Activated CD4-positive, alpha-beta T cell treated with anti-CD3 and anti-CD28 coated beads for 36 hours (primary cell): ENCODE measurements around the gene TRIOBP. TPM values are rescaled to one million over a fixed set of nuclear protein-coding genes. Genes with fewer than 3 reads are reported as not detected.
A peak's percentile ranks its signal among the peaks of the same experiment; 100 is the strongest.

Experiments used
- ATAC-seq: fragments of 200-7000 bp; cut with Tn5 transposase; one replicate; pipeline ENCODE4 v1.10.0; 2021; ENCODE audit warnings: mild to moderate bottlenecking, moderate library complexity
- CTCF ChIA-PET: fragments of 350-600 bp; sonication (Branson Sonifier 250); formaldehyde crosslinking; loops from one replicate; lab custom pipeline; 2021; ENCODE audit warnings: antibody characterized with exemption; lab: Charles Lee
- POLR2A ChIA-PET: fragments of 350-600 bp; sonication (Branson Sonifier 250); formaldehyde crosslinking; loops from one replicate; lab custom pipeline; 2021; ENCODE audit warnings: antibody characterized with exemption, inconsistent platforms; lab: Charles Lee
- DNase-seq: peaks from one replicate; pipeline ENCODE4 v3.0.0-alpha.2; 2020
- H3K27ac Mint-ChIP-seq: one replicate; pipeline ENCODE4 v1.8.0; 2021; ENCODE audit warnings: mixed read lengths
- H3K27me3 Mint-ChIP-seq: one replicate; pipeline ENCODE4 v1.8.0; 2021; ENCODE audit warnings: mixed read lengths
- H3K36me3 Mint-ChIP-seq: one replicate; pipeline ENCODE4 v1.8.0; 2021; ENCODE audit warnings: low read depth, mixed read lengths
- H3K4me1 Mint-ChIP-seq: one replicate; pipeline ENCODE4 v1.8.0; 2021; ENCODE audit warnings: mixed read lengths
- H3K4me3 Mint-ChIP-seq: one replicate; pipeline ENCODE4 v1.8.0; 2021; ENCODE audit warnings: mild to moderate bottlenecking, moderate library complexity, mixed read lengths
- H3K9me3 Mint-ChIP-seq: one replicate; pipeline ENCODE4 v1.8.0; 2021; ENCODE audit warnings: low read depth, mixed read lengths
- intact Hi-C, 2 experiments: fragments of 100-400 bp; cut with DNase I in 1 of 2; cut with micrococcal nuclease in 1 of 2; formaldehyde crosslinking; loops; one replicate each; pipeline versions ENCODE4 v1.14.2 to v1.15.1; 2022 to 2024; cut with DNase I, micrococcal nuclease
- total RNA-seq, 2 experiments: library from RNA; stranded (reverse); gene quantifications; one replicate each; pipeline ENCODE4 v1.2.3, GENCODE V29; 2021

The TRIOBP gene
- total RNA-seq, 2 experiments from 2014 or later, result 23.3 to 26.1 TPM

GRCh38 chr22:37808294-37808657, 111.4 kb downstream of the TRIOBP start:
- H3K27ac Mint-ChIP-seq, result no peak overlapping the region
- peaks cover 33% of the 10 kb centered on the region for H3K27me3 Mint-ChIP-seq
- no peak for ATAC-seq
- H3K36me3 Mint-ChIP-seq, result no peaks in the 10 kb centered on the region
- CTCF ChIA-PET, result interaction anchor here (0.6 to 3.4 kb wide), 7 partner anchors 8 to 242 kb away, joined by 3 to 23 read pairs (median 3); partner anchors contain the start of gene MICALL1
- peak overlapping the region; percentile 78 for H3K4me3 Mint-ChIP-seq
- no peak for DNase-seq
- peaks cover 35% of the 10 kb centered on the region for H3K4me1 Mint-ChIP-seq
- POLR2A ChIA-PET, result interaction anchor here (0.8 to 1.6 kb wide), 2 partner anchors 8 to 150 kb away, joined by 3 to 5 read pairs; partner anchors contain the start of gene PDXP
- intact Hi-C loops, result loop anchor here (5.0 to 10.0 kb wide), 3 partner anchors 39 to 563 kb away; partner anchors contain the start of genes EIF3L (in 1 of the 2), RAC2 (in 1 of the 2) and SH3BP1 (in 1 of the 2)
- no peaks in the 10 kb centered on the region for H3K9me3 Mint-ChIP-seq

GRCh38 chr22:37809672-37810333, 113.0 kb downstream of the TRIOBP start:
- Mint-ChIP-seq H3K4me1 (peaks cover 26% of the 10 kb centered on the region), H3K9me3 (no peaks in the 10 kb centered on the region), H3K27me3 (peaks cover 27% of the 10 kb centered on the region), H3K36me3 (no peaks in the 10 kb centered on the region), H3K4me3 (peak overlapping the region; percentile 23), H3K27ac (no peak overlapping the region)
- ATAC-seq, result no peak
- POLR2A ChIA-PET, result interaction anchor here (0.5 to 1.2 kb wide), 2 partner anchors 87 to 186 kb away, joined by 3 read pairs; no protein-coding TSS in a partner anchor
- DNase-seq, result no peak
- CTCF ChIA-PET, result interaction anchor here (0.9 to 3.4 kb wide), 3 partner anchors 8 to 35 kb away, joined by 3 to 23 read pairs (median 4); partner anchors contain the start of gene ANKRD54
- intact Hi-C loops, result loop anchor here (5.0 to 10.0 kb wide), 3 partner anchors 37 to 565 kb away; partner anchors contain the start of genes EIF3L (in 1 of the 2), RAC2 (in 1 of the 2) and SH3BP1 (in 1 of the 2)

DNA sequence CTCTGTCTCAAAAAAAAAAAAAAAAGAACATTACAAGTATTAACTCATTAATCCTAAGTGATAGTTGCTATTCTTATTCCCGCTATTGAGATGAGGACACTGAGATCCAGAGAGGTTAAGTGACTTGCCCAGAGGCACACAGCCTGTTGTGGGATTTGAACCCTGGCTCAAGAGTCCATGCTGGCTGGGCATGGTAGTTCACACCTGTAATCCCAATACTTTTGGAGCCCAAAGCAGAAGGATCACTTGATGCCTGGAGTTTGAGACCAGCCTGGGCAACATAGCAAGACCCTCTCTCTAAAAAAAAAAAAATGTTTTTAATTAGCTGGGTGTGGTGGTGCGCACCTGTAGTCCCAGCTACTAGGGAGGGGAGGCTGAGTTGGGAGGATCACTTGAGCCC, 115.0 kb downstream of the TRIOBP start:
- intact Hi-C loops, result no loop called here
- no peaks in the 10 kb centered on the region for H3K36me3 Mint-ChIP-seq
- H3K9me3 Mint-ChIP-seq, result no peaks in the 10 kb centered on the region
- POLR2A ChIA-PET, result no interaction called here
- no peak overlapping the region for H3K27ac Mint-ChIP-seq
- CTCF ChIA-PET, result interaction anchor here (0.7 kb wide), 1 partner anchor 51 kb away, joined by 3 read pairs; no protein-coding TSS in a partner anchor
- no peak overlapping the region for H3K4me3 Mint-ChIP-seq
- no peak for ATAC-seq
- peaks cover 14% of the 10 kb centered on the region for H3K27me3 Mint-ChIP-seq
- DNase-seq, result no peak
- peaks cover 12% of the 10 kb centered on the region for H3K4me1 Mint-ChIP-seq

DNA sequence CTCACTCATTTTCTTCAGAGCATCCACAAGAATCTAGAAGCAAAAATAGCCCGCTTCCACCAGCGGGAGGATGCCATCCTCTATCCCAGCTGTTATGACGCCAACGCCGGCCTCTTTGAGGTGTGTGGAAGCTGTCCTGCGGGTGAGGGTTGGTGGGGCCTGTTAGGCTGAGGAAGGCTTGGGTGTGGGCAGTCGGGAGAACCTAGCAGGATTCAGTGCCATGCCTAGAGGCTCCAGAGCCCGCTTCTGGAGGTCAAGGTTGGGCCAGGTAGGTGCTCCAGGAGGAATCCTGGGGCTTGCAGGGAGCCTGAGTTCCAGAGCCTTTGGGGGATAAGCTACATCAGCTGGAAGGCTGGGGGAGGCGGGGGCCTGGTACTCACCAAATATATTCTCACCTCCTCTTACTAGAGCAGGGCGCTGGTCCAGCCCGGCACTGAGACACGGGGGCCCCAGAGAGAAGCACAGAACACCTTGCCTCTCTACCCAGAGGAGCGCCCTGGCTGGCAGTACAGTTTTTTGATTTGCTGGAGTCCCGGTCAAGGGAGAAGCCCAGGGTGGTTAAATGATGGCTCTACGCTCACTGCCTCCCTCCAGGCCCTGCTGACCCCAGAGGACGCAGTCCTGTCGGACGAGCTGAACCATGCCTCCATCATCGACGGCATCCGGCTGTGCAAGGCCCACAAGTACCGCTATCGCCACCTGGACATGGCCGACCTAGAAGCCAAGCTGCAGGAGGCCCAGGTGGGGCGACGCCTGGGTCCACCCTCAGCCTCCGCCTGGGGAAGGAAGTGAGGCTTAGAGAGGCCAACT, 116.2 kb downstream of the TRIOBP start:
- H3K9me3 Mint-ChIP-seq, result no peaks in the 10 kb centered on the region
- DNase-seq (no peak), ATAC-seq (no peak)
- H3K4me1 Mint-ChIP-seq, result peaks cover 7% of the 10 kb centered on the region
- H3K4me3 Mint-ChIP-seq, result no peak overlapping the region
- peaks cover 9% of the 10 kb centered on the region for H3K27me3 Mint-ChIP-seq
- intact Hi-C loops, result no loop called here
- peaks cover 3% of the 10 kb centered on the region for H3K36me3 Mint-ChIP-seq
- no peak overlapping the region for H3K27ac Mint-ChIP-seq
- POLR2A ChIA-PET, result no interaction called here
- CTCF ChIA-PET, result interaction anchor here (0.5 kb wide), 1 partner anchor 11 kb away, joined by 3 read pairs; no protein-coding TSS in a partner anchor

- POLR2A ChIA-PET, result no interaction called here
Observed at GRCh38 chr22:37815593-37815992, 118.7 kb downstream of the TRIOBP start.

GRCh38 chr22:37816543-37817180, 119.8 kb downstream of the TRIOBP start:
- Mint-ChIP-seq H3K27ac (no peak overlapping the region), H3K36me3 (peaks cover 3% of the 10 kb centered on the region), H3K9me3 (no peaks in the 10 kb centered on the region), H3K27me3 (peaks cover 11% of the 10 kb centered on the region), H3K4me3 (no peak overlapping the region), H3K4me1 (peaks cover 8% of the 10 kb centered on the region)
- DNase-seq (no peak), ATAC-seq (no peak)
- POLR2A ChIA-PET, result interaction anchor here (1.1 to 1.2 kb wide), 2 partner anchors 9 to 27 kb away, joined by 3 to 9 read pairs; partner anchors contain the start of genes ANKRD54 and GCAT
- intact Hi-C loops, result loop anchor here (1.0 kb wide), 4 partner anchors 47 to 149 kb away; partner anchors contain the start of gene MICALL1 (in 1 of the 2)
- CTCF ChIA-PET, result interaction anchor here (0.6 to 4.5 kb wide), 13 partner anchors 9 to 149 kb away, joined by 3 to 51 read pairs (median 7); partner anchors contain the start of genes ANKRD54, EIF3L and GCAT

More at GRCh38 chr22:37815593-37815992, 118.7 kb downstream of the TRIOBP start:
- Mint-ChIP-seq H3K4me1 (peaks cover 8% of the 10 kb centered on the region), H3K36me3 (peaks cover 3% of the 10 kb centered on the region), H3K27ac (no peak overlapping the region), H3K27me3 (peaks cover 11% of the 10 kb centered on the region), H3K4me3 (no peak overlapping the region), H3K9me3 (no peaks in the 10 kb centered on the region)
- intact Hi-C loops, result no loop called here
- no peak for ATAC-seq
- CTCF ChIA-PET, result interaction anchor here (1.1 to 4.5 kb wide), 4 partner anchors 8 to 150 kb away, joined by 3 to 51 read pairs (median 4); partner anchors contain the start of gene GCAT
- DNase-seq, result no peak

GRCh38 chr22:37817705-37818408, 121.0 kb downstream of the TRIOBP start:
- Mint-ChIP-seq H3K4me3 (no peak overlapping the region), H3K9me3 (no peaks in the 10 kb centered on the region), H3K27me3 (peaks cover 16% of the 10 kb centered on the region), H3K36me3 (peaks cover 3% of the 10 kb centered on the region), H3K27ac (no peak overlapping the region), H3K4me1 (peaks cover 8% of the 10 kb centered on the region)
- ChIA-PET CTCF (interaction anchor here (0.7 to 4.5 kb wide), 18 partner anchors 10 to 148 kb away, joined by 3 to 51 read pairs (median 6); partner anchors contain the start of genes ANKRD54, C22orf23, EIF3L and GCAT), POLR2A (interaction anchor here (0.5 to 1.2 kb wide), 4 partner anchors 26 to 267 kb away, joined by 3 to 9 read pairs (median 6); partner anchors contain the start of gene ANKRD54)
- ATAC-seq (peak; percentile 86), DNase-seq (peak; percentile 89)
- intact Hi-C loops, result loop anchor here (1.0 kb wide), 5 partner anchors 26 to 147 kb away; partner anchors contain the start of genes ANKRD54 (in 1 of the 2) and MICALL1 (in 1 of the 2)

DNA sequence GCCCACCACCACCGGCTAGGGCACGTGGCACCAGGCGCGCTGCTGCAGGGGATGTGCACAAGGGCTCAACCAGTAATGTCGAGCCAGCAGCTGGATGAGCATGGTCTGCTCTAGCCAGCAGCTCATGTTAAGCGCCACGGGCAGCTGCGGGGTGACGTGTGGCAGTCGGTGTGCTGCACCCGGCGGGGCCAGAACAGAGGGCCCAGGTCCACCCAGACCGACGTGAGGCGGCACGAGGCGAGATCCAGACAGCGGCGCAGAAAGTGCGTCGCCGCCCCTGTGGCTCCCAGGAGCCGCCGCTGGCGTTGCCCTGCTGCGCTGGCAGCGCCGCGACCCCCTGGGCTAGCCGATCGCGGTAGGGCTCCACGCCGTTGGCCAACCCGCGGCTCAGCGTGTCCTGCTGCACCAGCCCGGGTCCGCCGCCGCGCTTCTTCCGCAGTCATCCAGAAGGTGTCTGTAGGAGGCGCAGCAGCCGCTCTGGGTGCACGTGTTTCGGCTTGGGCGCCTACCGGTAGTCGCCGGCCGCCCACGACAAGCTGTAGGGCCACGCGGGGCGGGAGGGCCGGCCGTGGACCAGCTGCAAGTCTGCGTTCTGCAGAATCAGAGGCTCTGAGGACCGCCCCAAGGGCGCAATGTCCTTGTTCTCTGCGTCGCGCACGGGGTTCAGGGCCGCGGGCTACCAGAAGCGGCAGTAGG, 121.7 kb downstream of the TRIOBP start:
- Mint-ChIP-seq H3K9me3 (no peaks in the 10 kb centered on the region), H3K4me3 (no peak overlapping the region), H3K27ac (no peak overlapping the region), H3K36me3 (peaks cover 3% of the 10 kb centered on the region), H3K27me3 (peaks cover 22% of the 10 kb centered on the region), H3K4me1 (peaks cover 8% of the 10 kb centered on the region)
- ATAC-seq (peak; percentile 79), DNase-seq (peak; percentile 84)
- intact Hi-C loops, result loop anchor here in 1 of 2 experiments (1.0 kb wide), 1 partner anchor 26 kb away; the partner anchor contains the start of gene ANKRD54
- CTCF ChIA-PET, result interaction anchor here (0.7 to 4.5 kb wide), 15 partner anchors 11 to 147 kb away, joined by 3 to 51 read pairs (median 6); partner anchors contain the start of genes ANKRD54, C22orf23, EIF3L and GCAT
- POLR2A ChIA-PET, result interaction anchor here (0.5 to 0.7 kb wide), 3 partner anchors 45 to 267 kb away, joined by 3 to 8 read pairs (median 3); no protein-coding TSS in a partner anchor

GRCh38 chr22:37819105-37819433, 122.2 kb downstream of the TRIOBP start:
- H3K4me3 Mint-ChIP-seq, result no peak overlapping the region
- H3K4me1 Mint-ChIP-seq, result peaks cover 8% of the 10 kb centered on the region
- peaks cover 3% of the 10 kb centered on the region for H3K36me3 Mint-ChIP-seq
- no peak for ATAC-seq
- peaks cover 22% of the 10 kb centered on the region for H3K27me3 Mint-ChIP-seq
- no peaks in the 10 kb centered on the region for H3K9me3 Mint-ChIP-seq
- intact Hi-C loops, result no loop called here
- H3K27ac Mint-ChIP-seq, result no peak overlapping the region
- no peak for DNase-seq
- ChIA-PET CTCF (interaction anchor here (1.0 to 4.5 kb wide), 9 partner anchors 11 to 187 kb away, joined by 3 to 51 read pairs (median 12); partner anchors contain the start of genes ANKRD54 and GCAT), POLR2A (no interaction called here)
